Measurements from ENCODE around the gene ANO2. TPM values are rescaled to one million over a fixed set of nuclear protein-coding genes. Genes with fewer than 3 reads are reported as not detected.

ANO2 gene
- polyA plus RNA-seq, 1 donor from 2014 or later, result 1.8 TPM

GRCh38 chr12:5916785-5917290, 28.2 kb downstream of the ANO2 start:
- Histone ChIP-seq H3K79me2 (replicated peaks; ENCODE audit: insufficient read depth, low read length) (no peaks in the 10 kb centered on the region), H3K9ac (ENCODE audit: low read length) (no peak overlapping the region), H3K9me3 (ENCODE audit: low read length) (no peaks in the 10 kb centered on the region), H3F3A (ENCODE audit: insufficient read depth, low read length, poor library complexity, severe bottlenecking) (no peaks in the 10 kb centered on the region), H2AFZ (ENCODE audit: low read depth, low read length) (no peak overlapping the region), H3K4me2 (ENCODE audit: low read length) (no peak overlapping the region), H3K27me3 (ENCODE audit: insufficient read depth, low read depth, low read length) (no peaks in the 10 kb centered on the region), H3K27ac (ENCODE audit: low read length) (no peak overlapping the region), H4K20me1 (ENCODE audit: insufficient read depth) (no peaks in the 10 kb centered on the region), H3K9me2 (ENCODE audit: insufficient read depth, low read length) (no peaks in the 10 kb centered on the region), H3K4me3 (ENCODE audit: low read length) (no peak overlapping the region), H3K36me3 (ENCODE audit: insufficient read depth, low read length) (no peaks in the 10 kb centered on the region)
- TF ChIP-seq REST (IDR thresholded peaks at IDR 0.05; ENCODE audit: borderline replicate concordance) (no peak), RAD21 (conservative IDR thresholded peaks at IDR 0.05) (no peak), CTCF (IDR thresholded peaks at IDR 0.05; ENCODE audit: poor library complexity, severe bottlenecking) (no peak), EP300 (conservative IDR thresholded peaks at IDR 0.05; ENCODE audit: poor library complexity, severe bottlenecking) (no peak), MXI1 (conservative IDR thresholded peaks at IDR 0.05; ENCODE audit: poor library complexity, severe bottlenecking) (no peak), SMC3 (conservative IDR thresholded peaks at IDR 0.05; ENCODE audit: poor library complexity) (no peak), EZH2 (IDR thresholded peaks at IDR 0.05; ENCODE audit: borderline replicate concordance, insufficient read depth, low read length, poor library complexity, severe bottlenecking) (no peak), TAF1 (IDR thresholded peaks at IDR 0.05; ENCODE audit: low read depth) (no peak), POLR2AphosphoS5 (IDR thresholded peaks at IDR 0.05) (no peak)

- no peak overlapping the region for H2AFZ ChIP-seq (ENCODE audit: low read depth, low read length)
- H3K4me3 ChIP-seq (ENCODE audit: low read length), result no peak overlapping the region
- H3K27ac ChIP-seq (ENCODE audit: low read length), result no peak overlapping the region
- no peaks in the 10 kb centered on the region for H3K27me3 ChIP-seq (ENCODE audit: insufficient read depth, low read depth, low read length)
- no peaks in the 10 kb centered on the region for H3F3A ChIP-seq (ENCODE audit: insufficient read depth, low read length, poor library complexity, severe bottlenecking)
- no peaks in the 10 kb centered on the region for H3K79me2 ChIP-seq (replicated peaks; ENCODE audit: insufficient read depth, low read length)
- no peaks in the 10 kb centered on the region for H3K9me2 ChIP-seq (ENCODE audit: insufficient read depth, low read length)
- H3K36me3 ChIP-seq (ENCODE audit: insufficient read depth, low read length), result no peaks in the 10 kb centered on the region
- H4K20me1 ChIP-seq (ENCODE audit: insufficient read depth), result no peaks in the 10 kb centered on the region
- H3K9me3 ChIP-seq (ENCODE audit: low read length), result no peaks in the 10 kb centered on the region
- H3K9ac ChIP-seq (ENCODE audit: low read length), result no peak overlapping the region
- TF ChIP-seq MXI1 (conservative IDR thresholded peaks at IDR 0.05; ENCODE audit: poor library complexity, severe bottlenecking) (no peak), CTCF (IDR thresholded peaks at IDR 0.05; ENCODE audit: poor library complexity, severe bottlenecking) (no peak), POLR2AphosphoS5 (IDR thresholded peaks at IDR 0.05) (no peak), EP300 (conservative IDR thresholded peaks at IDR 0.05; ENCODE audit: poor library complexity, severe bottlenecking) (no peak), SMC3 (conservative IDR thresholded peaks at IDR 0.05; ENCODE audit: poor library complexity) (no peak), TAF1 (IDR thresholded peaks at IDR 0.05; ENCODE audit: low read depth) (no peak)
- no peak overlapping the region for H3K4me2 ChIP-seq (ENCODE audit: low read length)
These were observed 29.5 kb downstream of the ANO2 start for GRCh38 chr12:5915511-5915910.

Data from neural cell (in vitro differentiated cells).